H54 (cell line): ENCODE measurements around the gene CDIP1.

Source experiments
- DNase-seq: peaks from one replicate; pipeline ENCODE4 v3.0.0; 2011; ENCODE audit warnings: low spot score, mixed read lengths; ENCODE audit not compliant: insufficient read length
- FAIRE-seq: peaks from 3 replicates; lab custom pipeline; 2011; peaks lifted over from hg19 to GRCh38; lab: Jason Lieb, UNC
- POLR2A ChIP-seq: IDR thresholded peaks from 2 replicates; pipeline ENCODE4 v1.6.1; 2011; ENCODE audit warnings: low read depth, mild to moderate bottlenecking, low read length

CDIP1 gene

DNA sequence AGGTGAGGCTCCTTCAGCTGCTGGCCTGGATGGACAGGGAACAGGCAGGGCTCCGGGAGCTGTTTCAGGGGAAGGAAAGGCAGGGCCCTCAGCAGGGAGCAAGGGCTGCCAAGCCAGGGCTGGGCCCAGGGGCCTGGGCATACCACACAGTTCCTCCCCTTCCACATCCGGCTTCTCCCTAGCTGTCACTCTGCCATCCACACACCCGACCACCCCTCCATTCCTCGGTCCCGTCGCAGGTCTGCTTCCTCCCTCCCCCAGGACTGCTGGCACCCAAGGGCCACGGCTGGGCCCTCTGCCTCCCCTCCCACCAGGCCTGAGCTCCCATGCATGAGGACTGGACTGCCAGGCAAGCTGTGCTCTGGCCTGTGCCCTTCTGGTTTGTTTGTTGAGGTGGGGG is 24.0 kb downstream of the CDIP1 start:
- DNase-seq (no peak), FAIRE-seq (no peak)
- no peak for TF ChIP-seq POLR2A

DNA sequence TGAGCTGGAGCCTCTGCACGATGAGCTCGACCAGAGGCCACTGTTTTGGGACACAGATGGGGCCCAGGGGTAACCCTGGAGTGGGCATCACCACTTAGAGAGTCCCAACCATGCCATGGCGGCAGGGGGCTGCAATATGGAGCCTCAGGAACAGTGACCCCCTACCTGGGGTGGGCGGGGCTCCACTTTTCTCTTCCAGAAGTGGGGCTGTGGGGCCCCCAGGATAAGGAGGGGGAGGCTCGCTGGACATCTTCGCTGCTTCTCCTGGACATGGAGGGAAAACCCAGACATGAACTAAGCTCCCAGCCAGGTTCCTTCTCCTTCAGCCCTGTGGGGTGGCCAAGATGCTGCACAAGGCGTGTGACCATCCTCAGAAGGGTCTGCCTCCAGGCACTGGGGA is 24.7 kb downstream of the CDIP1 start:
- no peak for DNase-seq
- FAIRE-seq: no peak

DNA sequence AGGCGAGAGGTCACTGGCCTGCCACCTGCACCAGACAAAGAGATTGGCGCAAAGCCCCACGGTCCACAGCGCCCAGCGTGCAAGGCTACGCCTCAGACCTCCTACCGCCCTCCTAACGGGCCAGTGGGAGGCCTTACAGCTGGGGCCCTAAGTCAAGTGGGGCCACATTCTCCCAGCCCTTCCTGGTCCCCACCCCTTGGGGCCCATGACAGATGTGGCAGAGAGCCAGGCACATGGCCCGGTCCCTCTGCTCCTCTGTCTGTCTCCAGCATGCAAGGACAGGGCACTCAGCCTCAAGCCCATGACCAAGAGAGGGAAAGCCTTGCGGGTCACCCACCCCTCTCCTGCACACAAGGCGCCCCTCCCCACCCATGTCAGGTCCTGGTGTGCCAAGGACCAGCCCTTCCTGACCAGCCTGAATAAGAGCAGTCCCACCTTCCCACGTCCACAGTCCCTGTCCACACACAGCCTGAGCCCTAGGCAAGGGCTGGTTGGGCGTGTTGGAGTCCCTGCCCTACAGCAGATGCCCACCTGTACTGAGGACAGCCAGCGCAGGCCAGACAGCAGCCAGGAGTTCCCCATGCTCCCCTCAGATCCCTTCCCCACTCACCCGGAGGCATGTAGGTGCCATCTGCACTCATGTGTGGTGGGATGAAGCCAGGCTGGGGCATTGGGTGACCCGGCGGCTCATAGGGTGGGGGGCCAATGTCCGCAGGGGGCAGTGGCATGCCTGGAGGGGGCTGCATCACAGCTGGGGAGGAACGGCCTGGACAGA is 25.3 kb downstream of the CDIP1 start:
- TF ChIP-seq POLR2A: no peak
- no peak for DNase-seq
- no peak for FAIRE-seq

More for the DNA sequence above, 24.7 kb downstream of the CDIP1 start:
- no peak for TF ChIP-seq POLR2A

DNA sequence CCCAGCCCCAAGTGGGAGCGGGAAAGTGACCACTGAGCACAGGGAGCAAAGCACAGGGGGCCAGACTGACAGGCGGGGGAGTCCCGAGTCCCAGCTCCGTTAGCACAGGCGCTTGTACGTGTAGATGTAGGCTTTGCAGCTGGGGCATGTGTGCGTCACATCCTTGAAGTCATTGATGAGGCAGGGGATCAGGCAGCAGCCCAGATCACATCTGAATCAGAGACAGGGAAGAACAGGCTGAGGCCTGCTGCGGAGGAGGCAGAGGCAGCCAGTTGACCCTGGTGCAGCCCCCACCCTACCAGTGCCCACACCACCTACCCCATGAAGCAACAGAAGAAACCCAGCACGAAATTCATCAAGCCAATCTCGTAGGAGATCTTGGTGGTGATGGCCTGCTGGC is 26.1 kb downstream of the CDIP1 start:
- FAIRE-seq: no peak
- no peak for TF ChIP-seq POLR2A
- no peak for DNase-seq

DNA sequence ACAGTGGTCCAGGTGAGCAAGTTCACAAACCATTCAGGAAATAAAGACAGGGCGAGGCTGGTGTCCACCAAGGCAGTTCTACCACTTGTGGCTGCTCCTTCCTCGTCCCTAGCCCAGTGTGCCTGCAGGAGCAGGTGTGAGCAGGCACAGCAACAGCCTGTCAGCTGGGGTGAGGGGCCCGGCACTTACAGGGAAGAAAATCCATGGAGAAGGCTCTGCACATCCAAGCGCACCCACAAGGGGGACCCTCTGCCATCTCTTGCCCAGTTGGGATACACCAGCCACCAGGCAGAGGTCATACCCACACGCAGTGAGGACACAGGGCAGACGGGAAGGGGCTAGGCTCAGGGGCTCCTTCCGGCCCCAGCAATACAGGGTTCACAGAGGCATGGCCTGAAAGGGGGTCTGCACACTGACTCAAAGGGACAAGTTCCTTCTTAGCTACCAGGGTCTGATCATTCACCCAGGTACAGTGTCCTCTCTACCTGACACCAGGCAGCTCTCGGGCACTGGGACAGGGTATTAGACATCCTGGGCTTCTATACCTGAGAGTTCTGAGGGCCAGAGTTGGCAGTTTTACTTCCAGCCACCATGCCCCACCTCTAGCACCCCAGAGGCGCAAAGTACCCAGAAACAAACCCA is 27.0 kb downstream of the CDIP1 start:
- no peak for TF ChIP-seq POLR2A
- FAIRE-seq: no peak
- DNase-seq: peak; percentile 45

DNA sequence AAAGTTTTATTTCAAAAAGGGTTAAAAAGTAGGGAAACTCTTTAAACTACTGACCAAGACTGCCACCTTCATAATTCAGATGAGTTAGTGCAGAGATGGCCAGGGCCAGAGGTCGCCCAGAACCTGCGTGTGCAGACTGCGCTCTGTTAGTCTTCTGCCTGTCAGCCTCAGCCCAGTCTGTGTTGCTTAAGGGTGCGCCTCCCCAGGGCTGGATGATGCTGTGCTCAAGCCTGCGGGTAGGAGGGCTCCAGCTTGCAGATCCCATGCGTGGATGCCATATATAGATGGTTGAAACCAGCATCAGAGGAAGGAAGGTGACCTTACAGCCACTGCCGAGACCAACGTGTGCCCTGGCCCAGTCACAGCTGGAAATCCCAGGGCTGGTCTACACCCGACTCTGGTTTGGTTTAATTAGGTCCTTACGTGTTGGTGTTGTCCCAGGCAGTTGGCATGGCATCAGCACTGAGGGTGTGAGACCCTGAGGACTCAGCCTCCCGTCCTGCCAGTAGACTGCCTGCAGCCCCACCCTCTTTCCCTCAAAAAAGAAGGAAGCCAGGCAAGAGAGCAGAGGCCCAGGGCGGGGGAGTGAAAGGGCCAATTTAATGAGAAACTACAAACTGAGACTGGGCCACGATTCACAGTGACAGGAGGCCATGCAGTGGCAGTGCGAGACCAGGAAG is 27.7 kb downstream of the CDIP1 start:
- FAIRE-seq: no peak
- no peak for DNase-seq
- no peak for TF ChIP-seq POLR2A

DNA sequence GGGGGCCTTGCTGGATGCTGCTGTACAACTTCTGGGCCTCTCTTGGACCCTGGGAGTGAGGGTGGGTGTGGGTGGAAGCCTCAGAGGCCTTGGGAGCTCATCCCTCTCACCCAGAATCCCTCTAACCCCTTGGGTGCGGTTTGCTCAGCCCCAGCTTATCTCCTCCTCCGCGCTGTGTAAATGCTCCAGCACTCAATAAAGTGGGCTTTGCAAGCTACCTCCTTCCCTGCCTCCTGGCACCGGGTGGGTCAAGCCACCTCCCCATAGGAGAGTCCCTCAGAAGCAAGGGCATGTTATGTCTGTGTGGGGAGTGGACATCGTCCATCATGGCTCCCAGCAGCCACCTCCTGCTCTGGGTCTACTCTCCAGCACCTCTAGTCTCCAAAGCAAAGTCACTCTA is 28.4 kb downstream of the CDIP1 start:
- DNase-seq (no peak), FAIRE-seq (no peak)
- no peak for TF ChIP-seq POLR2A

DNA sequence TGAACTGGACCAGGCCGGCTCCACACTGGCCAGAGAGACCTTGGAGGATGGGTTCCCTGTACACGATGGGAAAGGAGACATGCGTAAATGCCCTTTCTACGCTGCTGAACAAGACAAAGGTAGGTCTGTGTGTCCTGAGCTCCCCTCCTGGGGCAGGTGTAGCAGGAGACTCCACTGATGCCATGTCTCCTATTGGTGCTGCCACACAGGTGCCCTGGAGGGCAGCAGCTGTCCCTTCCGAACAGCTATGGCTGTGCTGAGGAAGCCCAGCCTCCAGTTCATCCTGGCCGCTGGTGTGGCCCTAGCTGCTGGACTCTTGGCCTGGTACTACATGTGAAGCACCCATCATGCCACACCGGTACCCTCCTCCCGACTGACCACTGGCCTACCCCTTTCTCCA is 29.2 kb downstream of the CDIP1 start:
- FAIRE-seq: no peak
- TF ChIP-seq POLR2A: no peak
- no peak for DNase-seq

DNA sequence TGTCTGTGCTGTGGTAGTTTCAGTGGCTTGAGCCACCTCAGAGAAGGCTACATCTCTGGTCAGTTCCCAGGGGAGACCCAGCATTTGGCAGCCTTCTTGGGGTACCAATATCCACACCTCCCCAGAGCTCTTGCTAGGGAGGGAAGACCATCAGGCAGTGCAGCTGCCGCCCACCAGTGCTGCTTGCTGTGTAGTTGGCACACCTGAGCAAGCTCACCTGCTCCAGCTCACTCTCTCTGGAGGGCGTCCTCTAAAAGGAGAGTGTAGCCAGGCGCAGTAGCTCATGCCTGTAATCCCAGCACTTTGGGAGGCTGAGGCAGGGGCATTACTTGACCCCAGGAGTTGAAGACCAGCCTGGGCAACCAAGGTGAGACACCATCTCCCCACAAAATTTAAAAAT is 29.8 kb downstream of the CDIP1 start:
- DNase-seq (no peak), FAIRE-seq (no peak)
- TF ChIP-seq POLR2A: no peak

DNA sequence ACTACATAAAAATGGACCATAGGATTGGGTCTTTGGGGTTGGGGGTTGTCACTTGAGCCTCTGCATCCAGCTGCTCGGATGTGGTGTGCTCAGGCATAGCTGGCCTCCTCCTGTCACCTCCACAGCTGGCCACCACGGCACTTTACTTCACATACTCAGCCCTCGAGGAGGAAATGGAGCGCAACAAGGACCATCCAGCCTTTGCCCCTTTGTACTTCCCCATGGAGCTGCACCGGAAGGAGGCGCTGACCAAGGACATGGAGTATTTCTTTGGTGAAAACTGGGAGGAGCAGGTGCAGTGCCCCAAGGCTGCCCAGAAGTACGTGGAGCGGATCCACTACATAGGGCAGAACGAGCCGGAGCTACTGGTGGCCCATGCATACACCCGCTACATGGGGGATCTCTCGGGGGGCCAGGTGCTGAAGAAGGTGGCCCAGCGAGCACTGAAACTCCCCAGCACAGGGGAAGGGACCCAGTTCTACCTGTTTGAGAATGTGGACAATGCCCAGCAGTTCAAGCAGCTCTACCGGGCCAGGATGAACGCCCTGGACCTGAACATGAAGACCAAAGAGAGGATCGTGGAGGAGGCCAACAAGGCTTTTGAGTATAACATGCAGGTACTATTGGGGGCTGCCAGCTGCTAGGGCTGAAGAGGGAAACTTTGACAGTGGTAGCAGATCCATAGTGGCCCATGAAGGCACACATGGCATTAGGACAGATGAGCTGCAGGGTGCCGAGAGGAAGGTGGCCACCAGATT is 30.8 kb downstream of the CDIP1 start:
- no peak for TF ChIP-seq POLR2A
- DNase-seq (no peak), FAIRE-seq (no peak)

DNA sequence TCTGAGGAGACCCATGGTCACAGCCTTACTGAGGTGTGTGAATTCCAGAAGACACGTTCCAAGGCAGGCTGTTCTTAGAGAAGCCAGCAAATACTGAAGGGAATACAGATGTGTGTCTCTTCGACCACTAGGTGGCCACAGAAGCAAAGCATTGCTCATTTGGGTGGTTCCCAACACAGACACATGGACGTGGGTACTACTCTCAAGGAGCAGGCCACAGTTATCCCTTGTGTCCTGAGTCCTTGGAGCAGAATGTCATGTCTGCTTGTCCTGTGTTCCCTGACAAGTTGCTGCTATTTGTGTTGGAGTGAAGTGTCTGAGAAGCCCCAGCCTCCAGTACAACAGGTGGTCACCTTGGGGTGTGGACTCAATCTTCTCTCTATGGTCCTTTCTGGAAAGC is 32.1 kb downstream of the CDIP1 start:
- peak; percentile 59 for DNase-seq
- no peak for TF ChIP-seq POLR2A
- peak; percentile 66 for FAIRE-seq

DNA sequence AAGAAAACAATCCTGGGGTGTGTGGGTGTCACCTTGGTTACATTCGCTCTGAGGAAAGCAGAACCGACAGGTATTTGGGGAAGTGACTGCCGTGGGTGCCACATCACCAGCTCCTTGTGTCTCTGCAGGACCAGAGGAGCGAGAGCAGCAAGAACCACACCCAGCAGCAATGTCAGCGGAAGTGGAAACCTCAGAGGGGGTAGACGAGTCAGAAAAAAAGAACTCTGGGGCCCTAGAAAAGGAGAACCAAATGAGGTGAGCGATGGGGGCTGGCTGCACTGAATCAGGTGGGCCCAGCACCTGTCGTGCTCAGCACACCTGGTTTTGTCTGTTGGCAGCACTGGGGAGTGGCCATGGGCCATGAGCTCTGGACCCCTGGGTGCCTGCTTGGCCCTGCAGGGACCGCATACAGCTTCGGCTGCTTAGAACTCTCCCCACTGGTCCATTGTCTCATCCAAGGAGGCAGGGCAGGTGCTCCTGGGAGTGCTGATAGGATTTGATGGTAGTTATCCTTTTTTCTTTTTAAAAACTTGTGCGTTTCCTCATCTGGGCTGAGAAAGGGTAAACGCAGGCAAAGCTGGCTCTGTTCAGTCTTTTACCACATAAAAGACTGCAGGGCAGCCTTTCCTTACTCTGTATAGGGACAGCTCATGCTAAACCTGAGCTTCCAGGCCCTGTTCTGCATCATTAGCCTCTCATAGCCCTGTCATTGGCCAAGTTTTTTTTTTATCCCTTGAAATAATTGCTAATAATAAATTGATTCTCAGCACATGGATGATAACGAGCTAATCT is 33.0 kb downstream of the CDIP1 start:
- no peak for TF ChIP-seq POLR2A
- DNase-seq (no peak), FAIRE-seq (no peak)

DNA sequence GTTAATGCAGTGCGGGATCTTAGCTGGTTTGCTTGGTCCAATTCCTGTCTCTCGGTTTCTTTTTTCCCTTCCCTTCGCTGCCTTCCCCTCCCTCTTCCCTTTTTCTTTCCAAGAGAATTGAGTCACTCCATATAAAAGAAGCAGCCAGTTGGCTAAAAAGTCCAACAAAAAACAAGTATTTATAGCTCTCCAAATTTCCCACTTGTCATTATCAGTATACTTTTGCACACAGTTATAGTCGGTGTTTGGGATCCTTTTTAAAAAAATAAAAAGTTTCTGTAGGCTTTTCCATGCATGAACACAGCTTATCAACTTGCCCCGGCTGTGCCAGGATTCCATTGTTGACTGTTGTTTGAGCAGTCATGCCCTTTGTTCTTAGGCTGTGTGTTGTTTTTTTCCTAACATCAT is 37.5 kb downstream of the CDIP1 start:
- no peak for FAIRE-seq
- DNase-seq: no peak
- no peak for TF ChIP-seq POLR2A
